Lower leg skin (tissue), 3 donors: ENCODE measurements around the gene CDC34.

Source experiments
- POLR2A ChIP-seq, 2 donors: fragments of 450-650 bp; IDR thresholded peaks; one replicate each; pipeline ENCODE4 v1.6.1; 2016 to 2017; ENCODE audit warnings: antibody characterized with exemption in 2 of 2, mild to moderate bottlenecking in 1 of 2, moderate library complexity in 1 of 2
- TF ChIP-seq, protein P1 (sequence below), 3 donors: fragments of 450-650 bp; IDR thresholded peaks; one replicate each; pipeline ENCODE4 v1.5.1; 2016; ENCODE audit warnings: antibody characterized with exemption in 3 of 3, mild to moderate bottlenecking in 3 of 3, moderate library complexity in 2 of 3

DNA sequence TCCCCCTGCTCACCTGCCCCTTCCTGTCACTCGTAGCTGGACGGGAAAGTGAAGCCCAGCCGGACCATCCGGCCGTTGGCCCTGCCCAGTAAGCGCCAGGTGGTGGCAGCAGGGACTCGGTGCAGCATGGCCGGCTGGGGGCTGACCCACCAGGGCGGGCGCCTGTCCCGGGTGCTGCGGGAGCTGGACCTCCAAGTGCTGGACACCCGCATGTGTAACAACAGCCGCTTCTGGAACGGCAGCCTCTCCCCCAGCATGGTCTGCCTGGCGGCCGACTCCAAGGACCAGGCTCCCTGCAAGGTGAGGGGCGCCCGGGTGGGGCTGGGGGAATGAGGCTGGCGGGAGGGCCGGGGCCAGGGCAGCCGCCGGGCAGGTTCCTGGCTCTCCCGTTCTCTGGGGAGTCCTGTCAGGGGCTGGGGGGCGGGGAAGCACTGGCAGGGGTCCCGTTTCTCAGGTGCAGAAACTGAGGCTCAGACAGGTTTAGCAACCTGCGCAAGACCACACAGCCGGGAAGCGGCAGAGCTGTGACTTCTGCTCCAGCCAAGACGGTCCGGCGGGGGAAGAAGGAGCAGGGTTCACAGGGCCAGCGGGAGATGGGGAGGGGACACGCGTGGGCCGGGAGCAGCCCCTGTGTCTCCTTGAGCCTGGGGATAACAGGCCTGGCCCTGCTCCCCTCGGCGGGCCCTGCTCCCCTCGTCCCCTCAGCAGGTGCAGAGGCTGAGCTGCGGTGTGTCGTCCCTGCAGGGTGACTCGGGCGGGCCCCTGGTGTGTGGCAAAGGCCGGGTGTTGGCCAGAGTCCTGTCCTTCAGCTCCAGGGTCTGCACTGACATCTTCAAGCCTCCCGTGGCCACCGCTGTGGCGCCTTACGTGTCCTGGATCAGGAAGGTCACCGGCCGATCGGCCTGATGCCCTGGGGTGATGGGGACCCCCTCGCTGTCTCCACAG is 17.6 kb downstream of the CDC34 start:
- TF ChIP-seq, protein P1, sequence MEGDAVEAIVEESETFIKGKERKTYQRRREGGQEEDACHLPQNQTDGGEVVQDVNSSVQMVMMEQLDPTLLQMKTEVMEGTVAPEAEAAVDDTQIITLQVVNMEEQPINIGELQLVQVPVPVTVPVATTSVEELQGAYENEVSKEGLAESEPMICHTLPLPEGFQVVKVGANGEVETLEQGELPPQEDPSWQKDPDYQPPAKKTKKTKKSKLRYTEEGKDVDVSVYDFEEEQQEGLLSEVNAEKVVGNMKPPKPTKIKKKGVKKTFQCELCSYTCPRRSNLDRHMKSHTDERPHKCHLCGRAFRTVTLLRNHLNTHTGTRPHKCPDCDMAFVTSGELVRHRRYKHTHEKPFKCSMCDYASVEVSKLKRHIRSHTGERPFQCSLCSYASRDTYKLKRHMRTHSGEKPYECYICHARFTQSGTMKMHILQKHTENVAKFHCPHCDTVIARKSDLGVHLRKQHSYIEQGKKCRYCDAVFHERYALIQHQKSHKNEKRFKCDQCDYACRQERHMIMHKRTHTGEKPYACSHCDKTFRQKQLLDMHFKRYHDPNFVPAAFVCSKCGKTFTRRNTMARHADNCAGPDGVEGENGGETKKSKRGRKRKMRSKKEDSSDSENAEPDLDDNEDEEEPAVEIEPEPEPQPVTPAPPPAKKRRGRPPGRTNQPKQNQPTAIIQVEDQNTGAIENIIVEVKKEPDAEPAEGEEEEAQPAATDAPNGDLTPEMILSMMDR (IDR thresholded peaks at IDR 0.05), result no peak
- TF ChIP-seq POLR2A (IDR thresholded peaks at IDR 0.05), result no peak
